Natural killer cell treated with Interleukin-12 subunit alpha and Interleukin-12 subunit beta and Interleukin-15 and Interleukin-18, amount 100 ng/mL, for 72 hours (primary cell): Measurements from ENCODE around the gene EME1. TPM values are rescaled to one million over a fixed set of nuclear protein-coding genes. Genes with fewer than 3 reads are reported as not detected.
"Not testable (repeated sequence)": the region's sequence is repeated elsewhere in the genome, so short reads cannot be mapped to it uniquely, and the experiment has no call there.

Experiments
- ATAC-seq, 2 donors: fragments of 150-1000 bp; cut with Tn5 transposase in 1 of 2; sonication (Bioruptor Pico), chemical (Tn5 transposase) in 1 of 2; 2 replicates each; pipeline ENCODE4 v1.10.0; 2021
- DNase-seq: peaks from one replicate; pipeline ENCODE4 v3.0.0; 2022; ENCODE audit warnings: low spot score
- H3K27ac Mint-ChIP-seq, 2 donors: 1 replicate in 1 of 2; 2 replicates in 1 of 2; pipeline ENCODE4 v1.8.0; 2022; ENCODE audit warnings: mixed read lengths in 2 of 2, mild to moderate bottlenecking in 1 of 2, moderate library complexity in 1 of 2
- H3K27me3 Mint-ChIP-seq, 2 donors: 1 replicate in 1 of 2; 2 replicates in 1 of 2; pipeline ENCODE4 v1.8.0; 2022; ENCODE audit warnings: mixed read lengths in 2 of 2
- H3K36me3 Mint-ChIP-seq: one replicate; pipeline ENCODE4 v1.8.0; 2022; ENCODE audit warnings: mixed read lengths
- H3K4me1 Mint-ChIP-seq, 2 donors: 1 replicate in 1 of 2; 2 replicates in 1 of 2; pipeline ENCODE4 v1.8.0; 2022; ENCODE audit warnings: low read depth in 2 of 2, mixed read lengths in 2 of 2, mild to moderate bottlenecking in 1 of 2
- H3K4me3 Mint-ChIP-seq: one replicate; pipeline ENCODE4 v1.8.0; 2022; ENCODE audit warnings: mixed read lengths
- H3K9me3 Mint-ChIP-seq: 2 replicates; pipeline ENCODE4 v1.8.0; 2022; ENCODE audit warnings: mixed read lengths
- total RNA-seq, 2 donors: library from RNA; stranded (reverse); gene quantifications; one replicate each; pipeline ENCODE4 v1.2.3, GENCODE V29; 2022

Gene EME1
- total RNA-seq, 2 donors from 2014 or later: 15.8 to 40.2 TPM

DNA sequence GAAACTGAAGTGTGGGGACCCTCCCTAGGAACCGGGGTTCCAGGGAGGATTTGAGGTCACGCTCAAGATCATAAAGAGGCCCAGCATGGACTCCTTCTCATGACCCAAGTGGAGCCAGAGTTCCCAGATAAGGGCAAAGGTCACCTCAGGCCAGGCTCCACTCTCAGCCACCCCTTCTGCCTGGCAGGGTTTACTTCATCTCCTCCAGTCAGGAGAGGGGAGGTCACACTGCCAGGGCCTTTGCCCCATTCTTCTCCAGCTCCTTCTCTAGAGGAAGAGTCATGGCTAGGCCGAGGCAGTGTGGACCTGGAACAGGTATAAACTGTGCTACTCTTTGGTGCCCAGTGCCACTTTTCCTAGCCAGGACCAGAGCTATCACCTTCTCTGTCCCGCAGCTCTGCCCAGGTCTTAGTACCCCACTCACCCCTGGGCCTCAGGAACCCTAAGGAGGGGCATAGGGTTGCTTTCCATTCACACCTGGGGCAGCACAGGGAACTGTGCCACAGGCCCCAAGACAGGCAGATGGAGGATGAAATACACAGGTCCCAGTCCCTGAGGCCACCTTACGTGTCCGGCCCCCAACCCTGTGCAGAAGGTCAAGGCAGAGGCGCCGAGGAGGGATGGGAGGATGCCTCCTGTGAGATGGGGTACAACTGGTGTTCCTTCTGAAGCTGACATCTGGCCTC is 52.1 kb downstream of the EME1 start:
- ATAC-seq (no peak), DNase-seq (no peak)
- peak overlapping the region; percentile 88 for H3K4me3 Mint-ChIP-seq
- H3K9me3 Mint-ChIP-seq: no peaks in the 10 kb centered on the region
- H3K27me3 Mint-ChIP-seq: no peaks in the 10 kb centered on the region
- peak overlapping the region; percentile 41 to 85 for H3K27ac Mint-ChIP-seq
- H3K36me3 Mint-ChIP-seq: no peaks in the 10 kb centered on the region
- peaks cover 11 to 19% of the 10 kb centered on the region in 2 donors for H3K4me1 Mint-ChIP-seq

DNA sequence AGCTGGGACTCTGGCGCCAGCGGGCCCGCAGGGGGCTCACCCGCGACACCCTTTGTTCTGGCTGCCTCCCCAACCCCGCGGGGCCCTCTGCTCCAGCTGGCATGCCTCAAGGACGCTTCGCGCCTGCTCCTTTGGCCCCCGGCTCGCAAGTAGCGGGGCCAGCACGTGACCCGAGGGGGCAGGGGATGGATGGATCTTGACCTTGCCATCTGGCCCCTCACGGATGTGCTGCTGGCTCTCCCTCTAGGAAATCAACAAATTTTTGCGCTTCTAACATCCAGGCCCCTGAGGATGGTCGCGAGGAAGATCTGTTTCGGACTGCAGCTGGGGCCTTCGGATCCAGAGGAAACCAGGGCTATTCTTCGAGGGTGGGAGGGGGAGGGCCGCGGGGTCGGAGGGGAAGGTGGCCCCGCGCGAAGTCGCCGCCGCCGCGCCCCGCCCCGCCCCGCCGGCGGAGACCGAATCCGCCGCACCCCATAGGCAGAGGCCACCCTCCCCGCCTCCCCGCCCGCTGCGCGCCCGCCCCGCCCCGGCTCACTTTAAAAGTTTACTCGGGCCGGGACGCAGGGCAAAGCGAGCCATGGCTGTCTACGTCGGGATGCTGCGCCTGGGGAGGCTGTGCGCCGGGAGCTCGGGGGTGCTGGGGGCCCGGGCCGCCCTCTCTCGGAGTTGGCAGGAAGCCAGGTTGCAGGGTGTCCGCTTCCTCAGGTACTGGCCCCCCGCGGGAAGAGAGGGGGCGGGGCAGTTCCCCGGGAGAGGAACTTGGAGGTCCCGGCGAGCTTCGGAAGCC is 52.8 kb downstream of the EME1 start, which contains the start of gene ACSF2:
Gene ACSF2, plus strand, starts transcription at position 537 of the 790 bp plus-strand sequence. Its CDS starts 44 bp downstream, at position 581.
- peaks cover 11 to 19% of the 10 kb centered on the region in 2 donors for H3K4me1 Mint-ChIP-seq
- no peaks in the 10 kb centered on the region for H3K36me3 Mint-ChIP-seq
- DNase-seq (peak; percentile 70), ATAC-seq (peak; percentile 89 to 91)
- peak within 1 kb of the TSS; percentile 63 to 85 for H3K27ac Mint-ChIP-seq
- no peaks in the 10 kb centered on the region for H3K27me3 Mint-ChIP-seq
- H3K4me3 Mint-ChIP-seq: peak within 1 kb of the TSS; percentile 88
- no peaks in the 10 kb centered on the region for H3K9me3 Mint-ChIP-seq

DNA sequence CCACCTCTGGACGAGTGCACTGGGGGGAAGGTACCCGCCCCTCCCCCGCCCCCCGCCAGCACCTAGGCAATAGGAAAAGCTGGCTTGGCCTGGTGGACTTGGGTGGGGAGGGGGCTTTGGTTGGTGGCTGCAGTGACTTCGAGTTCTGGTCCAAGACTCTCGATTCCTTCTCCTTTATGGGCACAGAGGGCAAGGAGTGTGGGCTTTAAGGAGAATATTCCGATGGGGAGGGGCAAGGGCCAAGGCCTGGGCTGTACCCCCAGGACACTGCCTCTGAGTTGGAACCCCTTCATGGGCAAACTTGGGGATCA is 53.4 kb downstream of the EME1 start:
- ATAC-seq: no peak
- H3K9me3 Mint-ChIP-seq: no peaks in the 10 kb centered on the region

DNA sequence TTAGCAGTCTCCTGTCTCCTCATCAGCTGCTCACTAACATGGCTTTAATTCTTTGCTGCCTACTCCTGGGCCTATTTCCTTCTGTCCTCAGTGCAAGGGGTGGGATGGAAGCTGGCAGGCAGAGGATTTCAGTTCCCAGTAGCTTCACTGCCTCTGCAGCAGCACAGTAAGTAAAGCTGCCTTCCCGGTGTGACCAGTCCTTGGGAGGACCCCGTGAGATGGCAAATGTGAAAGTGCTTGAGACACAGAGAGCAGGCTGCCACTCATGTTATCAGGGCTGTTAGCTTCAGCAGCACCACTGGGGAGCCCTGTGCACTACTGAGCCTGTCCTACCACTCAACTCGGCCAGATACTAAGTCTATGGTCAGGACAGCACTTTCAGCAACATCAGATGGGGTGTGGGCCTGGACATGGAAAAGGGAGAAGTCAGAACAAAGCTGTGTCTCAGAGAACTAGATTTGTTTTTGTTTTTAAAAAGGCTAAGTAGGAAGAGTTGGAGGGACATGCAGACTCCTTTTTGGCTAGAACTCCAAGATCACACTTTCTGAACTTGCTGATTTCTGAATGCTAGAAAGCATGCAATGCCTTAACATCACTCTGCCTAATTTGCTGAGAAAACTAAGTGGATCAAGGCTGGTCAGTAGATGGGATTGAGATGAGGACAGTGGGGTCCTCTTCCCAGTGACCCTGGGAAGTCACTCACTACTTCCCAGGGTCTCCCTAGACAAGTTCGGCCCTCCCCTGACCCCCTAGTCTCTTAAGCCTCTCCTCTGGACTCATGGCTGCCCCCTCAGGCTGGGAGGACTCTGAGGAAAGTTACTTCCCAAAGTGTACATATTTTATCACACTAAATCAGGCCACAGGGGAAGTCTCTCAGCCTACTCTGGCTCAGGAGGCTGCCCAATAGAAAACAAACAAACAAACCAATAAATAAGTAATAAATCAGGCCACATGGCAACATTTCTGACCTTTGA is 54.1 kb downstream of the EME1 start:
- ATAC-seq (peak; percentile 21 to 55), DNase-seq (no peak)
- H3K27me3 Mint-ChIP-seq: no peaks in the 10 kb centered on the region
- peak overlapping the region; percentile 63 to 70 for H3K27ac Mint-ChIP-seq
- H3K4me3 Mint-ChIP-seq: peak overlapping the region; percentile 88
- no peaks in the 10 kb centered on the region for H3K36me3 Mint-ChIP-seq
- peaks cover 7 to 14% of the 10 kb centered on the region in 2 donors for H3K4me1 Mint-ChIP-seq
- no peaks in the 10 kb centered on the region for H3K9me3 Mint-ChIP-seq

More for the DNA sequence above, 53.4 kb downstream of the EME1 start:
- no peaks in the 10 kb centered on the region for H3K36me3 Mint-ChIP-seq
- peak overlapping the region; percentile 88 for H3K4me3 Mint-ChIP-seq
- peak overlapping the region; percentile 63 to 70 for H3K27ac Mint-ChIP-seq
- no peaks in the 10 kb centered on the region for H3K27me3 Mint-ChIP-seq
- no peak for DNase-seq
- peaks cover 11 to 18% of the 10 kb centered on the region in 2 donors for H3K4me1 Mint-ChIP-seq

DNA sequence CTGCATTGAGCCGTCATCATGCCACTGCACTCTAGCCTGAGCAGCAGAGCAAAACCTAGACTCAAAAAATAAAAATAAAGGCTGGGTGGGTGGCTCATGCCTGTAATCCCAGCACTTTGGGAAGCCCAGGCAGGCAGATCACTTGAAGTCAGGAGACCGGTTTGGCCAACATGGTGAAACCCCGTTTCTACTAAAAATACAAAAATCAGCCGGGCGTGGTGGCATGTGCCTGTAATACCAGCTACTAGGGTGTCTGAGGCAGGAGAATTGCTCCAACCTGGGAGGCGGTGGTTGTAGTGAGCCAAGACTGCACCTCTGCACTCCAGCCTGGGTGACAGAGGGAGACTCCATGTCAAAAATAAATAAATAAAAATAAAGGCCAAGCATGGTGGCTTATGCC is 55.1 kb downstream of the EME1 start:
- H3K4me1 Mint-ChIP-seq: peaks cover 7 to 14% of the 10 kb centered on the region in 2 donors

DNA sequence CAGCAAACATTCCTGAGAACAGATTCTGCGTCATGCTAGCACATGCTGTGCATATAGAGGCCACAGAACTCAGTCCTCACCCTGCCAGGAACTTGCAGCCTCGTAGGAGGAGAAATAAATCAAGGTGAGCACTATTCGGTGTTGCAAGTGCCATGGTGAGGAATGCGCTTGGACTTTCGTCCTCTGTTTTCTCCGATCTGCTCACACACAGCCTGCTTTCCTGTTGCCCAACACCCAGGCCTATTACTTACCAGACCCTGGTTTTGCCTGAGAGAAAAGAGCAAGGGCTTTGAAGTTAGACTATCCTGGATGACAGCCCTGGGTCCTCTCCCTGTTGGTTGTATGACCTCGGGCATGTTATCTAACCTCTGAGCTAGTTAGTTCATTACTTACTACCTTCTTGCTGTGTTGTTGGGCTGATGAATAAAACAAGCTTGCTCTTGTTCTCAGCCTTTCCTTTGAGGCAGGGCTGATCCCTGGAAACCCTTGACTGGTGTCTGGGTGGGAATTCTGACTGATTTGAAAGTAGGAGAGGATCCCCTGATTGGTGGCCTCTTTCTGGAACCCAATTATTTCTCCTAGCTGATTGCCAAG is 55.9 kb downstream of the EME1 start:
- H3K36me3 Mint-ChIP-seq: no peaks in the 10 kb centered on the region
- peaks cover 7 to 14% of the 10 kb centered on the region in 2 donors for H3K4me1 Mint-ChIP-seq
- no peaks in the 10 kb centered on the region for H3K27me3 Mint-ChIP-seq
- ATAC-seq (no peak), DNase-seq (no peak)
- no peak overlapping the region for H3K4me3 Mint-ChIP-seq
- no peak overlapping the region for H3K27ac Mint-ChIP-seq
- H3K9me3 Mint-ChIP-seq: no peaks in the 10 kb centered on the region

More for the DNA sequence above, 55.1 kb downstream of the EME1 start:
- not testable (repeated sequence) for ATAC-seq, H3K9me3 Mint-ChIP-seq, H3K27me3 Mint-ChIP-seq, H3K36me3 Mint-ChIP-seq, DNase-seq
- Mint-ChIP-seq H3K27ac (peak overlapping the region in 1 of 2 donors; percentile 63), H3K4me3 (peak overlapping the region; percentile 88)

DNA sequence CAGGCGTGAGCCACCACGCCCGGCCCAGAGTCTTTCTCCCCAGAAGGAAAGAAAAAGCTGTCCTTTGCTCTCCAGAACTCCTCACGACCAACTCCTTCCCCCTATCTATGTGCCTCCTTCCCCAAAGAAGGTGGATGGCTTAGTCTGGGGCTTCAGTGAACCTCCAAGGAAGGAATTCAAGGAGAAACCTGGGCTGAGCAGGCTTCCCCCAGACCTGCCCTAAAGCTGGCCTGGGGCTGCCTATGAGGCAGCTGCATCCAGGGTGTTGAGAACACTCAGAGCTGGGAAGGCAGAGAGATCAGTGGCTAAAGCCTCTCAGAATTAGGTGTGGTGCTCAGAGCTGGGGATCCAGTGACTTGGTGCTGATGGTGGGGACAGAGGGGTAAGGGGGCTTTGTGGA is 56.8 kb downstream of the EME1 start:
- H3K27ac Mint-ChIP-seq: no peak overlapping the region

More for the DNA sequence above, 56.8 kb downstream of the EME1 start:
- Mint-ChIP-seq H3K4me3 (no peak overlapping the region), H3K36me3 (no peaks in the 10 kb centered on the region), H3K9me3 (no peaks in the 10 kb centered on the region), H3K27me3 (no peaks in the 10 kb centered on the region), H3K4me1 (peaks cover 7 to 14% of the 10 kb centered on the region in 2 donors)
- DNase-seq (no peak), ATAC-seq (no peak)

Other genes with a start within 250 kb of the EME1 start
- 1 to 10 TPM; 2.6 to 5.0 TPM for gene SAMD14, start 243.1 kb upstream of the EME1 start, total RNA-seq
- 100 to 1,000 TPM in 1 of 2 donors, 10 to 100 TPM in 1; 96.0 to 110 TPM for gene PPP1R9B, start 222.6 kb upstream of the EME1 start, total RNA-seq
- gene SGCA, start 207.2 kb upstream of the EME1 start, total RNA-seq: under 1 TPM in 1 of 2 donors, not detected in 1; 0.42 TPM
- gene COL1A1, start 171.6 kb upstream of the EME1 start, total RNA-seq: 1 to 10 TPM in 1 of 2 donors, not detected in 1; 1.7 TPM
- not detected for gene TMEM92, start 98.8 kb upstream of the EME1 start, total RNA-seq
- gene XYLT2, start 27.1 kb upstream of the EME1 start, total RNA-seq: 10 to 100 TPM; 19.6 to 27.1 TPM
- 10 to 100 TPM; 62.7 to 77.7 TPM for gene MRPL27, start within 50 bp of the EME1 start, total RNA-seq
- gene LRRC59, start 24.3 kb downstream of the EME1 start, total RNA-seq: 100 to 1,000 TPM in 1 of 2 donors, 10 to 100 TPM in 1; 90.8 to 138 TPM
- 10 to 100 TPM in 1 of 2 donors, 1 to 10 TPM in 1; 6.9 to 13.4 TPM for gene ACSF2, start 53.0 kb downstream of the EME1 start, total RNA-seq
- not detected for gene CHAD, start 95.7 kb downstream of the EME1 start, total RNA-seq
- 10 to 100 TPM; 34.3 to 54.2 TPM for gene RSAD1, start 105.6 kb downstream of the EME1 start, total RNA-seq
- gene MYCBPAP, start 135.2 kb downstream of the EME1 start, total RNA-seq: 1 to 10 TPM; 1.1 to 2.8 TPM
- gene EPN3, start 159.5 kb downstream of the EME1 start, total RNA-seq: not detected
- gene SPATA20, start 173.9 kb downstream of the EME1 start, total RNA-seq: 10 to 100 TPM; 15.3 to 25.6 TPM
- gene CACNA1G, start 187.5 kb downstream of the EME1 start, total RNA-seq: not detected